Stomach (tissue), 4 donors: Measurements from ENCODE around the gene ARFGEF3.
A peak's percentile ranks its signal among the peaks of the same experiment; 100 is the strongest.

Experiments used
- POLR2A ChIP-seq, 4 donors: fragments of 450-650 bp; IDR thresholded peaks; one replicate each; pipeline ENCODE4 v1.6.1; 2016; ENCODE audit warnings: antibody characterized with exemption in 4 of 4, control low read depth in 2 of 4, mild to moderate bottlenecking in 1 of 4, moderate library complexity in 1 of 4
- POLR2AphosphoS5 ChIP-seq, 3 donors: sonication (generic); formaldehyde crosslinking; IDR thresholded peaks; one replicate each; pipeline ENCODE4 v1.6.1; 2016; ENCODE audit warnings: antibody characterized with exemption in 3 of 3
- TF ChIP-seq, protein P1 (sequence below), 7 experiments: fragments of 450-650 bp in 4 of 7; fragments of 200-600 bp in 3 of 7; sonication (generic) in 3 of 7; IDR thresholded peaks; one replicate each; pipeline ENCODE4 v1.5.1; 2016 to 2019; ENCODE audit warnings: antibody characterized with exemption in 7 of 7, control low read depth in 2 of 7, mild to moderate bottlenecking in 1 of 7

GRCh38 chr6:138287144-138287955 is 125.6 kb downstream of the ARFGEF3 start:
- TF ChIP-seq, protein P1, sequence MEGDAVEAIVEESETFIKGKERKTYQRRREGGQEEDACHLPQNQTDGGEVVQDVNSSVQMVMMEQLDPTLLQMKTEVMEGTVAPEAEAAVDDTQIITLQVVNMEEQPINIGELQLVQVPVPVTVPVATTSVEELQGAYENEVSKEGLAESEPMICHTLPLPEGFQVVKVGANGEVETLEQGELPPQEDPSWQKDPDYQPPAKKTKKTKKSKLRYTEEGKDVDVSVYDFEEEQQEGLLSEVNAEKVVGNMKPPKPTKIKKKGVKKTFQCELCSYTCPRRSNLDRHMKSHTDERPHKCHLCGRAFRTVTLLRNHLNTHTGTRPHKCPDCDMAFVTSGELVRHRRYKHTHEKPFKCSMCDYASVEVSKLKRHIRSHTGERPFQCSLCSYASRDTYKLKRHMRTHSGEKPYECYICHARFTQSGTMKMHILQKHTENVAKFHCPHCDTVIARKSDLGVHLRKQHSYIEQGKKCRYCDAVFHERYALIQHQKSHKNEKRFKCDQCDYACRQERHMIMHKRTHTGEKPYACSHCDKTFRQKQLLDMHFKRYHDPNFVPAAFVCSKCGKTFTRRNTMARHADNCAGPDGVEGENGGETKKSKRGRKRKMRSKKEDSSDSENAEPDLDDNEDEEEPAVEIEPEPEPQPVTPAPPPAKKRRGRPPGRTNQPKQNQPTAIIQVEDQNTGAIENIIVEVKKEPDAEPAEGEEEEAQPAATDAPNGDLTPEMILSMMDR (IDR thresholded peaks at IDR 0.05), result peak in 5 of 7 experiments; percentile 45 to 89 (median 64)
- TF ChIP-seq POLR2A (IDR thresholded peaks at IDR 0.05) (no peak), POLR2AphosphoS5 (IDR thresholded peaks at IDR 0.05) (peak in 2 of 3 donors; percentile 21 to 38)
